Activated B cell treated with CpG ODN at 0.5 μM for 24 hours (primary cell): Measurements from ENCODE around the gene ANKRD13D. TPM values are rescaled to one million over a fixed set of nuclear protein-coding genes. Genes with fewer than 3 reads are reported as not detected.

Source experiments
- ATAC-seq: fragments of 200-7000 bp; cut with Tn5 transposase; one replicate; pipeline ENCODE4 v1.10.0; 2021; ENCODE audit warnings: low read depth, mild to moderate bottlenecking, moderate library complexity
- CTCF ChIA-PET: fragments of 350-600 bp; sonication (Branson Sonifier 250); formaldehyde crosslinking; loops from one replicate; lab custom pipeline; 2021; ENCODE audit warnings: antibody characterized with exemption; lab: Charles Lee
- POLR2A ChIA-PET: fragments of 350-600 bp; sonication (Branson Sonifier 250); formaldehyde crosslinking; loops from one replicate; lab custom pipeline; 2021; ENCODE audit warnings: antibody characterized with exemption; lab: Charles Lee
- DNase-seq: peaks from one replicate; pipeline ENCODE4 v3.0.0; 2022
- H3K27ac Mint-ChIP-seq: one replicate; pipeline ENCODE4 v1.8.0; 2020; ENCODE audit warnings: mixed read lengths
- H3K27me3 Mint-ChIP-seq: one replicate; pipeline ENCODE4 v1.8.0; 2021; ENCODE audit warnings: mixed read lengths
- H3K36me3 Mint-ChIP-seq: one replicate; pipeline ENCODE4 v1.8.0; 2021; ENCODE audit warnings: low read depth, mixed read lengths
- H3K4me1 Mint-ChIP-seq: one replicate; pipeline ENCODE4 v1.8.0; 2021; ENCODE audit warnings: mixed read lengths
- H3K4me3 Mint-ChIP-seq: one replicate; pipeline ENCODE4 v1.8.0; 2020; ENCODE audit warnings: mild to moderate bottlenecking, mixed read lengths
- H3K9me3 Mint-ChIP-seq: one replicate; pipeline ENCODE4 v1.8.0; 2020; ENCODE audit warnings: mixed read lengths
- CTCF ChIP-seq: fragments of 200-600 bp; IDR thresholded peaks from one replicate; pipeline ENCODE4 v1.8.0; 2022; ENCODE audit warnings: antibody characterized with exemption, mild to moderate bottlenecking
- intact Hi-C: fragments of 100-400 bp; cut with micrococcal nuclease; formaldehyde crosslinking; loops from one replicate; pipeline ENCODE4 v1.15.1; 2024
- total RNA-seq: library from RNA; stranded (reverse); gene quantifications from 2 replicates; pipeline ENCODE4 v1.2.3, GENCODE V29; 2022

The ANKRD13D gene
- total RNA-seq, 1 donor from 2014 or later = 116 TPM

- intact Hi-C loops = no loop called here
Measured at GRCh38 chr11:67250059-67251043, 38.8 kb upstream of the ANKRD13D start.

GRCh38 chr11:67251841-67252240, 37.3 kb upstream of the ANKRD13D start:
- TF ChIP-seq CTCF = no peak
- Mint-ChIP-seq H3K4me3 (no peak overlapping the region), H3K9me3 (no peaks in the 10 kb centered on the region), H3K27ac (no peak overlapping the region), H3K27me3 (no peaks in the 10 kb centered on the region), H3K4me1 (peaks cover 8% of the 10 kb centered on the region), H3K36me3 (peaks cover 92% of the 10 kb centered on the region)
- ATAC-seq (no peak), DNase-seq (no peak)
- ChIA-PET CTCF (interaction anchor here (1.1 to 3.2 kb wide), 2 partner anchors 11 to 36 kb away, joined by 3 to 21 read pairs; no protein-coding TSS in a partner anchor), POLR2A (interaction anchor here (1.4 to 1.5 kb wide), 2 partner anchors 11 to 12 kb away, joined by 5 to 8 read pairs; no protein-coding TSS in a partner anchor)
- intact Hi-C loops = no loop called here

More at GRCh38 chr11:67250059-67251043, 38.8 kb upstream of the ANKRD13D start:
- DNase-seq (no peak), ATAC-seq (no peak)
- Mint-ChIP-seq H3K9me3 (no peaks in the 10 kb centered on the region), H3K4me1 (peaks cover 8% of the 10 kb centered on the region), H3K36me3 (peaks cover 94% of the 10 kb centered on the region), H3K4me3 (no peak overlapping the region), H3K27me3 (no peaks in the 10 kb centered on the region), H3K27ac (no peak overlapping the region)
- ChIA-PET POLR2A (interaction anchor here (1.2 to 1.7 kb wide), 4 partner anchors 9 to 95 kb away, joined by 3 to 8 read pairs (median 6); no protein-coding TSS in a partner anchor), CTCF (interaction anchor here (0.7 to 1.3 kb wide), 2 partner anchors 12 kb away, joined by 3 to 6 read pairs; no protein-coding TSS in a partner anchor)
- TF ChIP-seq CTCF = no peak

- no peak overlapping the region for H3K27ac Mint-ChIP-seq
- H3K9me3 Mint-ChIP-seq = no peaks in the 10 kb centered on the region
- TF ChIP-seq CTCF = no peak
- peaks cover 8% of the 10 kb centered on the region for H3K4me1 Mint-ChIP-seq
- peaks cover 95% of the 10 kb centered on the region for H3K36me3 Mint-ChIP-seq
- H3K4me3 Mint-ChIP-seq = no peak overlapping the region
- ChIA-PET CTCF (interaction anchor here (1.0 to 3.2 kb wide), 6 partner anchors 10 to 171 kb away, joined by 3 to 21 read pairs (median 4); no protein-coding TSS in a partner anchor), POLR2A (interaction anchor here (0.8 to 1.9 kb wide), 5 partner anchors 13 to 36 kb away, joined by 3 to 19 read pairs (median 3); partner anchors contain the start of gene ANKRD13D)
- H3K27me3 Mint-ChIP-seq = no peaks in the 10 kb centered on the region
- peak; percentile 75 for ATAC-seq
- intact Hi-C loops = no loop called here
- no peak for DNase-seq
Measured at GRCh38 chr11:67252831-67253239, 36.3 kb upstream of the ANKRD13D start.

GRCh38 chr11:67253872-67254624, 35.1 kb upstream of the ANKRD13D start:
- intact Hi-C loops = no loop called here
- no peak for ATAC-seq
- H3K4me3 Mint-ChIP-seq = no peak overlapping the region
- CTCF ChIA-PET = interaction anchor here (0.6 to 3.2 kb wide), 6 partner anchors 9 to 128 kb away, joined by 3 to 21 read pairs (median 4); no protein-coding TSS in a partner anchor
- DNase-seq = no peak
- H3K27ac Mint-ChIP-seq = peak overlapping the region; percentile 30
- no peaks in the 10 kb centered on the region for H3K27me3 Mint-ChIP-seq
- peaks cover 8% of the 10 kb centered on the region for H3K4me1 Mint-ChIP-seq
- no peak for TF ChIP-seq CTCF
- H3K9me3 Mint-ChIP-seq = no peaks in the 10 kb centered on the region
- H3K36me3 Mint-ChIP-seq = peaks cover 83% of the 10 kb centered on the region
- POLR2A ChIA-PET = interaction anchor here (0.9 to 1.9 kb wide), 6 partner anchors 14 to 138 kb away, joined by 3 to 19 read pairs (median 4); partner anchors contain the start of gene RAD9A
